ENCODE results near the gene DSTN.

The DSTN gene

DNA sequence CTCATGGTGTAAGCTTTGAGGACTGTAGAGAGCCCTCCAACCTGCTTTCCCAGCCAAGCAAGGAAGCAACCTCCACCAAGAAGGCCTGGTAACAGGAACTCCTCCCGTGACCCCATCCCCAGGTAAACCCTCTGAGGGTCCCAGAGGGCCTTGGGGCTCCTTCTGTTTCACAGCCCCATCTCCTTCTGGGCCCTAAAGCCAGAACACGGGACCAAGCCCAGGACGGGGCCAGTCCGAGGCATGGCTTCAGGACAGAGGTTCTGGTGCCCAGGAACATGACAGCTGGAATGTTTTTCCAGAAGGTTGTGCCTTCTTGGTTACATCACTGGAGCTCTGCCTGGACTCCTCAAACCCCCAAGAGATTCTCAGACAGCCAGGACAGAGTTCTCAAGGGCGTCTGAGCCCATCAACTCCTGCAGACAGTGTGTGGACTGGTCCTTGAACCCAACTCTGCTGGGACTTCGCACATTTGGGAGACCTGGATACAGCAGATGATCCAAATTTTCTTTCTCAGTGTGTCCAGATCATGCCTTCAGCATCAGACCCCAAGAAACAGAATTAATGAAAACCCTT lies 69.0 kb downstream of the DSTN start:
- no peak for DNase-seq

- DNase-seq, result no peak
Measured at GRCh38 chr20:17640146-17640874, 70.4 kb downstream of the DSTN start.

- DNase-seq, result no peak
Measured at GRCh38 chr20:17640875-17641378, 71.1 kb downstream of the DSTN start.

- no peak for DNase-seq
Measured at GRCh38 chr20:17641520-17641964, 71.7 kb downstream of the DSTN start.

- no peak for DNase-seq
Measured at GRCh38 chr20:17641993-17642392, 72.1 kb downstream of the DSTN start.

- DNase-seq, result no peak
Measured at GRCh38 chr20:17642404-17643269, 72.8 kb downstream of the DSTN start.

GRCh38 chr20:17643531-17644188 lies 73.8 kb downstream of the DSTN start:
- DNase-seq, result no peak

DNA sequence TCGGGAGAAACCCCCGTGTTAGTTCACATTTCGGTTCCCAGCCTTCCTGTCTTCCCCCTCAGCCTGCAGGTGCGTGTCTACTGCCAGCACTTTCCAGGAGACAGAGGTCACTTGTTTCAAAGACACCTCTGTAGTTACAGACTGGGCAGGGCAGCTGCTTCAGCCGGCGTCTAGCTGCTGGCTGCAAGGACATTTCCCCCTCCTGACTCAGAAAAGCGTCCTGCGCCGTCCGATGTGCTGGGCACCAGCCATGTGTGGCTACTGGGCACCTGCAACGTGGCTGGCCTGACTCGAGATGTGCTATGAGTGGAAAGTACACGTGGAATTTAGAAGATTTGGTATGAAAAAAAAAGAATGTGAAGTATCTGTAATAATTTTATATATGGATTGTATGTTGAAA lies 74.6 kb downstream of the DSTN start:
- DNase-seq, result no peak

- DNase-seq, result no peak
Measured at GRCh38 chr20:17645010-17645409, 75.1 kb downstream of the DSTN start.

- no peak for DNase-seq
Measured at GRCh38 chr20:17645546-17646208, 75.8 kb downstream of the DSTN start.

DNA sequence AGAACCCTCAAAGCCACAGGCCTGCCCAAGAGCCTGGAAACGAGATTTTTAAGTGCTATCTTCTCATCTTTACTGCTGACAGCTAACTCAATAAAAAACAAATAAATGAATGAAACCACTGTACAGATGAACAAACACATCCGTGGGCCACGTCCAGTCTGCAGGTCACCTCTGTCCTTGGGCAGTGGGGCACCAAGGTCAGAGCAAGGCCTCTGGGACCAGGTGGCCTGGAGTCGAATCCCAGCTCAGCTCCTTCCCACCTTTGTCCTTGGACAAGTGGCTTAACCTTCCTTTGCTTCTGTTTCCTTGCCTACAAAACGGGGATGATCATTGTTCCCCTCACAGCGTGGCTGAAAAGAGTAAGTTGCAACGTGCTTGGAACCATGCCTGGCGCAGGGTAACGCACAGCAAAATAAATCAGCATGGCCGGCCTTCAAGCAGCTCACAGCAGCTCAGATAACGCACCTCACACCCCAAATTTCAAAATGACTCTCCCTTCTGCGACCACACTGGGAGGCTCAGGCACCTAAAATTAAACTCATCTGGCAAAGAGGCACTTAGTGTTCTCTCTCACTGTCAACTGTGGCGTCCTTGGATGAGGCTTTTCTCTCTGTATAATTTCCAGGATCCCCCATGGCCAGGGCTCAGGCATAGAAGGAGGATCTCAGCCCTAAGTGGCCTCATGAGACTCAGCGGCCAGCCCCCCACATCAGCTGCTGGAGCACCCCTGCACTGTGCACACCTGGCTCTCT lies 76.5 kb downstream of the DSTN start:
- no peak for DNase-seq

DNA sequence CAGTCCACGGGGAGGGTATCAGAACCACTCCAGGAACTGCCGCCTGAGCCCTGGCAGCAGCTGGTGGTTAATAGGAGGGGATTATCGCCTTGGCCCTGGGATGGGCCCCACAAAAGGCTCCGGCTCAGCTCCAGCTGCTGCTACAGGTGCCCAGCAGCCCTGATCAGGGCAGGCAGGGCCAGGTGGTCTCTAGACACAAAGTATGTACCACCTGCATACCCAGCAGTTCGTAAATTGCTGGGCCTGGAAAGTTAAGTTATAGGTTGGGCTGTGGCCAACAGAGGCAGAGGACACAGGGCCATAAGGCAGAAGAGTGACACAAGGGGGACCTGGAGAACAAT lies 77.1 kb downstream of the DSTN start:
- DNase-seq, result no peak

DNA sequence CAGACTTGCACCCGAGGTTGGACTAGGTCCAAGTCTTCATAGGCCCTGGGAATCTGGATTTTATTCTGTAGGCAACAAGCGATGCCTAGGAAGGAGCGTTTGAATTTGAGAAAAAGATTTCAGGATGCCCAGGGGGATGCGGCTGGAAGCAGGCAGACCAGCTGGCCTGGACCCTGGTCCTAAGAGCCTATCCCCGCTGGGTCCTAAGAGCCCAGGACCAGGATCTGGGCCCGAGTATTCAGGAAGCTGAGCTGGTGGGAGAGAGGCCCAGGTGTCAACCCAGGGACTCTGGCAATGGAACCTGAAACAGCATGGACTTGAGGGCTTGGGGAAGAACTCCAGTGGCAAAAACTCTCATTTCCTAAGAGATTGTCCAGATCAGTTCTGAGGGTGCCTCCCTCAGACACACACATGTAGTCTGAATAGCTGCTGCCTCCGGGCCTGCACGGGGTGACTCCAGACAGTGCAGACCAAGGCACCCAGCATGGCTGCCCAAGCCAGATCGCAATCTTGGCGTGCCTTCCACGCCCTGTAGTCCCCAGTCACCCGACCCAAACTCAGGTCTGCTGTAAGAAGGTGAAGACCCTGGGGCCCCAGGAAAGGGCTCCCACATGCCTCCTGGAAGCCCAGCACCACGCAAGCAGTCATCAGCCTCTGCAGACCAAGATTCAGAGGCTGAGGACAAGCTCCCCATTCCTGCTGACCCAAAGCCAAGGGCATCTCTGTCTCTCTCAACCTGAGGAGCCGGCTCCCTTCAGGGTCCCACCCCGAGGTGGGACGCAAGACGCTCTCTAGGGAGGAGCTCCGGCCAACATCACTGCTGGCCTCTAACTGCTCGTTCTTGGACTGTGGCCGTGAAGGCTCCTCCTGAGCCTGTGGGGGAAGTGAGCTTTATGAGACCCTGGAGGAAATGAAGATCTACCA lies 77.8 kb downstream of the DSTN start:
- DNase-seq, result no peak

DNA sequence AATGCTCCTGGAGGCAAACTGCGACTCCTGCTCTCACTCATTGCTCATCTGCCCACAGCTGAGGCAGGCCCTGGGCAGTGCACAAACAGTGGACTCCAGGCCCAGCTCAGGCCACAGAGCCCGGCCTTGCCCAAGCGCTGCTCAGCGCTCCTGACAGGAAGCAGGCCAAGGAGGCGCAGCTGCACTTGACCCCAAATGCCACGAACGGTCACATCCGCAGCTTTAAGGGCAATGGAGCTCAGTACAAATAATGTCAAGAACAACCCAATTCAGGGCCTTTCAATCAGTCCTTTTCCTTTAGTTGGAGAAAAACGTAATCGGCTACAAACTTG lies 78.4 kb downstream of the DSTN start:
- no peak for DNase-seq

DNA sequence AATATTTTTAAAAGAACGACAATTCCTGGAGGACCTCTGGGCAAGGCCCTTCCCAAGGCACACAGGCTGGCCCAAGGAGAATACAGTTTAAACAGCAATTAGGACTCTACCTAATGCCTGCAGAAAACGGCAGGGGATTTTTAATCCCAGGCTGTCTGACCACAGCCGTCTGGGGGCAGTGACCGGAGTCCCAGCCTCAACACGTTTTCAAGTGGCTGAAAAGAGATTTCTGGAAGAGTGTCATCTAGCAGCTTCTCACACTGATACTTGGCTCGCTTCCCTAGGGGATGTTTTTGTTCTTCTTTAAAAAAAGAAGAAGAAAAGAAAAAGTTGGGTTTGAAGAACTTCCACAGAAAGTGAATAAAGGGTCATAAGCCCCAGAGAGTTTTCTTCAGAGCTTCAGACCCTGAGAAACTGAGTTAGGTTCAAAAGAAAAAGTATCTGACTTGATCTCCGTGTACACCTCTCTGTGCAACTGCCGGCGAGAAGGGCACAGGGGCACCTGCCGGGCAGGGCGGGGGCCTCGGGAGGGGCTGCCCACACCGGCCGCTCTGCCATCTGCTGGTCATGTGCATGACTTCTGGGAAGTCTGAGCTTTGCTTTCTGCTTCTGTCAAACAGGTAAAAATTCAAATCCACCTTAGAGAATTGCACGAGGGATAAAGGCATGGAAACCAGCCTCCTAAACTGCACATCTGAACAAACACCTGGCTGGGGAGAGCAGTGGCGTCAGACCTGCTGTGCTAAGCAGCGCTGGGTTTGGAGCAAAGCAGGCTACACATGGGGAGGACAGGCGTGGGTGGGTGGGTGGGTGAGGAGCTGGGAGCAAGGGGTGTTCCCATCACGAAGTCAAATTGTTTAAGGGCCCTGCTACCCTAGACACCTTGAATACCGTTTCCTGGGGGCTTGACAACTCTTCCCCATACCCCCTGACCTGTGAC lies 79.2 kb downstream of the DSTN start:
- peak; percentile 41 for DNase-seq

DNA sequence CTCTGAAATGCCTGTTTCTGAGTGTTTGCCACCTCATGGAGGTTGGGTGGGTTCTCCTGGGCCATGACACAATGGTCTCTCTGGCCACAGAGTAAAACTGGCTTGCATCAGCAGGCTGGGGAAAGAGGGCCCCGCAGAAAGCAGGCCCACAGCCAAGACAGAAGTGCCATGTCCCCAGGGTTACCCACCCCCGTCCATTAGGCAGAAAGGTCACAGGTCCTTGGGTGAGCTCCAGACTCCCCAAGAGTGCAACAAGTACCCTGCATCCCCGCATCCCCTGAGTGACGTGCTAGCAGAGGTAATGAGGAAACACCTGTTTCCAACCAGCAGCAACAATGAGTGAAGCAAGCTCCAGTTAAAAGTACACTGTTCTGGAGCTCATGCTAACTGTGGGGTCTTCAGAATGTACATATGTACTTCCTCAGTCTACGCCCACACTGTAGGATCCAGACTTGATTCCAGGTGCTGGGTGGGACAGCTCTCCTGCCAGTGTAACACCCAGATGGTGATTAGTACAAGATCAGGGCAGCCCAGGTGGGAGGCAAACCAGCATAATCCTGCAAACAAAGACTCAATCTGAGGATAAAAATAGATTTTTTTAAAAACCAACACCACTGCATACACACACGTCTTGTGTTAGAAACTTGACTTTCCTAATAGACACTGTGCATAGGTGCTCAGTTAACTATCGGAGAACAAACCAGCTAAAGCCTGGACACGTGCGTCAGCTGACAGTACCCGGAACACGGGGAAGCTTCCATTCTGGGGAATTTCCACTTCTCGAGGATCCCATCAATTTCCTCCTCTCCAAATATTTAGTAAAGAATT lies 80.6 kb downstream of the DSTN start:
- DNase-seq, result no peak

DNA sequence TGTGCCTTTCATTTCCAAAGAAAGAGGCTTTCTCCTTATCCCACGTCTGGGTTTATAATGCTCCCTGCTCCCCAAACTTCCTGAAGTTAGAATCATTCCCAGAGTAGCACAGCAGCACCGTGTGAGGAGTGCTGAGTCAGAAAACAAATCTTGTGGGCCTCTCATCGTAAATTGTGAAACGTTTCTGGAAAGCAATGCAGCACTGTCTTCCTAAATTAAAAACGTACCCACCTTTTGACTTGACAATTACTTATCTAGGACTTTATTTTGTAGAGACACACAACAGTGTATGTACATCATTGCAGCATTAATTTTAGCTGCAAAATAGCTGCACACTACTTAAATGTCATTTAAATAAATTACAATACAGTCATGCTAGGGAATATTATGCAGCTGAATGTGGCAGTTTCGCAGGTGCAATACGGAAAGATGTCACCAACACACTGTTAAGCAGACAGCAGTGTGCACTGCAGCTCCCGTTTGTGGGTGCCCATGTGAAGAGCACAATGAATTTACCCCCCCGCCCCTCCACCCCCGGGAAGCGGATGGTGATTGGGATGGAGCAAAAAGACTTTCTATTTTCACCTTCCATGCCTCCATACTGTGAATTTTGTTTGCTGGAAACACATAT lies 81.4 kb downstream of the DSTN start:
- DNase-seq, result no peak

GRCh38 chr20:17651760-17652388 lies 82.0 kb downstream of the DSTN start:
- DNase-seq, result no peak
